ENCODE measurements around the gene ELK1.
"Not testable (repeated sequence)": the region's sequence is repeated elsewhere in the genome, so short reads cannot be mapped to it uniquely, and the experiment has no call there.

ELK1 gene

GRCh38 chrX:47650164-47651042 is at the start of gene ELK1:
TSS of gene ELK1 (minus strand) at chrX:47650563. CDS start at chrX:47641441, 9,122 bp downstream.
- DNase-seq (ENCODE audit: low read depth in 2 of 2): peak; percentile 72 to 76

- no peak for DNase-seq (ENCODE audit: low read depth in 2 of 2)
Observed at GRCh38 chrX:47697181-47697580, 46.8 kb upstream of the ELK1 start.

GRCh38 chrX:47690175-47690574 is 39.8 kb upstream of the ELK1 start:
- DNase-seq (ENCODE audit: low read depth in 2 of 2): no peak

GRCh38 chrX:47687263-47687662 is 36.9 kb upstream of the ELK1 start:
- DNase-seq (ENCODE audit: low read depth in 2 of 2): no peak

GRCh38 chrX:47683829-47684205 is 33.5 kb upstream of the ELK1 start:
- DNase-seq (ENCODE audit: low read depth in 2 of 2): no peak

GRCh38 chrX:47683184-47683828 is 32.9 kb upstream of the ELK1 start:
- no peak for DNase-seq (ENCODE audit: low read depth in 2 of 2)

- DNase-seq (ENCODE audit: low read depth in 2 of 2): not testable (repeated sequence)
Observed at GRCh38 chrX:47675959-47676859, 25.8 kb upstream of the ELK1 start.

GRCh38 chrX:47674776-47675175 is 24.4 kb upstream of the ELK1 start:
- no peak for DNase-seq (ENCODE audit: low read depth in 2 of 2)

GRCh38 chrX:47665797-47666196 is 15.4 kb upstream of the ELK1 start:
- not testable (repeated sequence) for DNase-seq (ENCODE audit: low read depth in 2 of 2)

GRCh38 chrX:47664737-47665136 is 14.4 kb upstream of the ELK1 start:
- DNase-seq (ENCODE audit: low read depth in 2 of 2): no peak

- DNase-seq (ENCODE audit: low read depth in 2 of 2): peak in 1 of 2 donors; percentile 10
Observed at GRCh38 chrX:47662144-47662657, 11.8 kb upstream of the ELK1 start.

GRCh38 chrX:47661539-47661938 is 11.2 kb upstream of the ELK1 start:
- DNase-seq (ENCODE audit: low read depth in 2 of 2): no peak

- DNase-seq (ENCODE audit: low read depth in 2 of 2): no peak
Observed at GRCh38 chrX:47659421-47659726, 9.0 kb upstream of the ELK1 start.

- peak; percentile 83 to 84 for DNase-seq (ENCODE audit: low read depth in 2 of 2)
Observed at GRCh38 chrX:47658684-47659420, 8.5 kb upstream of the ELK1 start, which contains the start of gene UXT. TSS of gene UXT (minus strand) at chrX:47659180. CDS start at chrX:47658927, 253 bp downstream.

- no peak for DNase-seq (ENCODE audit: low read depth in 2 of 2)
Observed at GRCh38 chrX:47658301-47658683, 7.9 kb upstream of the ELK1 start.

- no peak for DNase-seq (ENCODE audit: low read depth in 2 of 2)
Observed at GRCh38 chrX:47651043-47651905, 911 bp upstream of the ELK1 start.

- DNase-seq (ENCODE audit: low read depth in 2 of 2): no peak
Observed at GRCh38 chrX:47649781-47650163, 591 bp downstream of the ELK1 start.

- no peak for DNase-seq (ENCODE audit: low read depth in 2 of 2)
Observed at GRCh38 chrX:47649271-47649670, 1.1 kb downstream of the ELK1 start.

- DNase-seq (ENCODE audit: low read depth in 2 of 2): no peak
Observed at GRCh38 chrX:47648376-47648775, 2.0 kb downstream of the ELK1 start.

- DNase-seq (ENCODE audit: low read depth in 2 of 2): no peak
Observed at GRCh38 chrX:47646636-47647035, 3.7 kb downstream of the ELK1 start.

Measured in stimulated activated CD4-positive, alpha-beta T cell treated with anti-CD3 and anti-CD28 coated beads, Interleukin-1b, Interleukin-23, amount 100 ng/mL, for 4 hours (primary cell).